Nephron (organoid): Measurements from ENCODE around the gene HABP2.

Experiments
- H3K27ac Mint-ChIP-seq, 3 experiments: 2 replicates each; pipeline ENCODE4 v1.8.0; 2020; ENCODE audit warnings: mixed read lengths in 3 of 3, mild to moderate bottlenecking in 2 of 3, moderate library complexity in 1 of 3
- H3K27me3 Mint-ChIP-seq: 2 replicates; pipeline ENCODE4 v1.8.0; 2021; ENCODE audit warnings: low read depth, mild to moderate bottlenecking, moderate library complexity, mixed read lengths
- H3K36me3 Mint-ChIP-seq: 2 replicates; pipeline ENCODE4 v1.8.0; 2020; ENCODE audit warnings: low read depth, mixed read lengths
- H3K4me1 Mint-ChIP-seq: 2 replicates; pipeline ENCODE4 v1.8.0; 2020; ENCODE audit warnings: mixed read lengths
- H3K4me3 Mint-ChIP-seq, 3 experiments: 2 replicates each; pipeline ENCODE4 v1.8.0; 2020; ENCODE audit warnings: mild to moderate bottlenecking in 3 of 3, mixed read lengths in 3 of 3, moderate library complexity in 2 of 3
- H3K9me3 Mint-ChIP-seq: 2 replicates; pipeline ENCODE4 v1.8.0; 2020; ENCODE audit warnings: mixed read lengths
- TF ChIP-seq, protein P1 (sequence below), 3 experiments: fragments of 200-600 bp; sonication (generic); IDR thresholded peaks; one replicate each; pipeline ENCODE4 v1.5.0; 2021; ENCODE audit warnings: antibody characterized with exemption in 3 of 3; ENCODE audit not compliant: unreplicated experiment in 3 of 3

Gene HABP2

DNA sequence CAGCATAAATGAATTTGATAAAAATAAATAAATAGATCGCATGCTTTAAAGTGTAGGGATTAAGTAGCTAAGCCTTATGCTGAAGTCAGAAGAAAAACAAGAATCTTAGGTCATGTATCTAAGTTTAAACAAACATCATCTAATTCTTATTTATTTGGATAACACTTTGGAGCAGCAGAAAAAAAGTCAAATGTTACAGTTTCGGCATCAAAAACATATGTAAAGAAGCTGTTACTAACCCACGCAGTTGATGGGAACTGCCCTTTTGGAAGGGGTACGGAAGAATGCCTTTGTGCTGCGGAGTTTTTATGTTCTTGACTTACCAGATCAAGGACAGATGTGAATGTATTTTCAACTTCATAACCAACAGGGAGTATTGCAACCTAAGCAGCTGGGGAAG is 37.3 kb upstream of the HABP2 start:
- Mint-ChIP-seq H3K4me3 (no peak overlapping the region), H3K27ac (peak overlapping the region; percentile 10 to 39 (median 27)), H3K27me3 (peaks cover 7% of the 10 kb centered on the region), H3K4me1 (peaks cover 21% of the 10 kb centered on the region), H3K9me3 (peaks cover 18% of the 10 kb centered on the region), H3K36me3 (peaks cover 6% of the 10 kb centered on the region)
- TF ChIP-seq, protein P1, sequence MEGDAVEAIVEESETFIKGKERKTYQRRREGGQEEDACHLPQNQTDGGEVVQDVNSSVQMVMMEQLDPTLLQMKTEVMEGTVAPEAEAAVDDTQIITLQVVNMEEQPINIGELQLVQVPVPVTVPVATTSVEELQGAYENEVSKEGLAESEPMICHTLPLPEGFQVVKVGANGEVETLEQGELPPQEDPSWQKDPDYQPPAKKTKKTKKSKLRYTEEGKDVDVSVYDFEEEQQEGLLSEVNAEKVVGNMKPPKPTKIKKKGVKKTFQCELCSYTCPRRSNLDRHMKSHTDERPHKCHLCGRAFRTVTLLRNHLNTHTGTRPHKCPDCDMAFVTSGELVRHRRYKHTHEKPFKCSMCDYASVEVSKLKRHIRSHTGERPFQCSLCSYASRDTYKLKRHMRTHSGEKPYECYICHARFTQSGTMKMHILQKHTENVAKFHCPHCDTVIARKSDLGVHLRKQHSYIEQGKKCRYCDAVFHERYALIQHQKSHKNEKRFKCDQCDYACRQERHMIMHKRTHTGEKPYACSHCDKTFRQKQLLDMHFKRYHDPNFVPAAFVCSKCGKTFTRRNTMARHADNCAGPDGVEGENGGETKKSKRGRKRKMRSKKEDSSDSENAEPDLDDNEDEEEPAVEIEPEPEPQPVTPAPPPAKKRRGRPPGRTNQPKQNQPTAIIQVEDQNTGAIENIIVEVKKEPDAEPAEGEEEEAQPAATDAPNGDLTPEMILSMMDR (IDR thresholded peaks at IDR 0.05; ENCODE audit: unreplicated experiment in 3 of 3): no peak

DNA sequence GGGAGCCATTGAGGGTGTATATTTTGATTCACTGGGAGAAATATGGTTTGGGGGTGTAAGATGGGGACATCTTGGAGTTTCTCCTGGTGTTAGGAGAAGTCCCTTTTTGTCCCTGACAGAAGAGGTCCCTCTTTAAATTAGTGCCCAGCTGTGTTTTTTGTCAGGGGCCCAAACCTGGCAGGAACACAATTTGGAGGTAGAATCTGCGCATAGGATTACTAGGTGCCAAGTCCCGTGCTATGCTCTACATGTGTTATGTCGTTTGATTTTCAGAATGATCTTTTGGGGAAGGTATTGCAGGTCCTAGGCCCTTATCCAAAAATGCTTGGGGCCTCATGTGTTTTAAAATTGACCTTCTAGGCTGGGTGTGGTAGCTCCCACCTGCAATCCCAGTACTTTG is 36.8 kb upstream of the HABP2 start:
- Mint-ChIP-seq H3K9me3 (peaks cover 15% of the 10 kb centered on the region), H3K27me3 (peaks cover 7% of the 10 kb centered on the region), H3K4me1 (peaks cover 26% of the 10 kb centered on the region), H3K4me3 (no peak overlapping the region), H3K36me3 (peaks cover 6% of the 10 kb centered on the region), H3K27ac (peak overlapping the region; percentile 10 to 39 (median 27))
- TF ChIP-seq, protein P1 (IDR thresholded peaks at IDR 0.05; ENCODE audit: unreplicated experiment in 3 of 3): no peak

DNA sequence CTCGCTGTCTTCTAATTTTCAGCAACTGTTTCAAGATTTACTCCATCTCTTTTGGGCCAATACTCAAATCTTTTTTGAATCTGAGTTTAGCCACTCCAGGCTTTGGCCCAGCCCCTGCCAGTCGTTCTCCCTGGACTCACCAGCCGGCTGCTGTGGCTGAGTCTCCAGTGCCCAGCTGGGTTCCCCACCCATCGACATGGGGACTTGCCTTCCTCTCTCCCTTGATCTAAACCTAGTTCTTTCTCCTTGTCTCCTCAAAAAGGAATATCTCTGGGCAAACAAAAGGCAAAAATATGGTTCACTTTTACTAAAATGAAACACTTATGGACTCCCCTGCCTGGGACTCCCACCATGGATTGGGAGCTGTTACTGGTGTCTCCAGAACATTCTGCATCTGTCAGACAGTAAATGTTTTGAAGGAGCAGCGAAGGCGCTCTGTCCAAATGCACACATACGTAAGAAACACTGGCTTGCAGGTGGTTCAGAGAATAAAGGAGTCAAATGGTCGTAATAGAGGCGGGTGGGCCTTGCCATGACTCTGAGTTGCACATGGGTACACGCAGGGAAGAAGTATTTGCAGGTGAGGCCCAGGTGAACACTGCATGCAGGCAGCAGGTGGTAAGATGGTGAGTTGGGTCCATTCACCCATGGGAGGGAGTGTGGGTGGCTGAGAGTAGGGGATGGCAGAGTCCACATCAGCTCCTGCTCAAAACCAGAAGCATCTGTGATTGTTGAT is 35.5 kb upstream of the HABP2 start:
- H3K27me3 Mint-ChIP-seq: peaks cover 7% of the 10 kb centered on the region
- H3K36me3 Mint-ChIP-seq: no peaks in the 10 kb centered on the region
- H3K27ac Mint-ChIP-seq: peak overlapping the region in 2 of 3 experiments; percentile 4 to 12
- TF ChIP-seq, protein P1 (IDR thresholded peaks at IDR 0.05; ENCODE audit: unreplicated experiment in 3 of 3): no peak
- peaks cover 27% of the 10 kb centered on the region for H3K4me1 Mint-ChIP-seq
- peaks cover 5% of the 10 kb centered on the region for H3K9me3 Mint-ChIP-seq
- H3K4me3 Mint-ChIP-seq: no peak overlapping the region

DNA sequence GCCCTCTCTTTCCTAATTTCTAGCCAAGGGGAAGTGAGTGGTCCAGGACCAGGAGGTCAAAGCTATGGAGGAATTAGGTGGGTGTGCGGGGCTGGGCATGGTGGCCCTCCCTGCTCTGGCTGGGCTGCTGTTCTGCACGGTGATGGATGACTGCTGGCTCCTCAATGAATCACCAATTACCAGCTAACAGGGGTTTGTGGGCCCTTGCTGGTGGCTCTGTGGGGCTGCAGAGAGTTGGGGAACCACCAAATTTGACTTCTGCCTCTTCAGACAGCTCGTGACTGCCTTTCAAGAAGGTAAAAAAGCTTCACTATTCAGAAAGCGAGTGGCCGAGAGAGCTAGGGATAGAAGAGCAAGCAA is 35.0 kb upstream of the HABP2 start:
- Mint-ChIP-seq H3K4me3 (no peak overlapping the region), H3K36me3 (no peaks in the 10 kb centered on the region), H3K27ac (peak overlapping the region in 1 of 3 experiments; percentile 29), H3K9me3 (peaks cover 4% of the 10 kb centered on the region), H3K27me3 (peaks cover 7% of the 10 kb centered on the region), H3K4me1 (peaks cover 32% of the 10 kb centered on the region)
- TF ChIP-seq, protein P1 (IDR thresholded peaks at IDR 0.05; ENCODE audit: unreplicated experiment in 3 of 3): no peak

DNA sequence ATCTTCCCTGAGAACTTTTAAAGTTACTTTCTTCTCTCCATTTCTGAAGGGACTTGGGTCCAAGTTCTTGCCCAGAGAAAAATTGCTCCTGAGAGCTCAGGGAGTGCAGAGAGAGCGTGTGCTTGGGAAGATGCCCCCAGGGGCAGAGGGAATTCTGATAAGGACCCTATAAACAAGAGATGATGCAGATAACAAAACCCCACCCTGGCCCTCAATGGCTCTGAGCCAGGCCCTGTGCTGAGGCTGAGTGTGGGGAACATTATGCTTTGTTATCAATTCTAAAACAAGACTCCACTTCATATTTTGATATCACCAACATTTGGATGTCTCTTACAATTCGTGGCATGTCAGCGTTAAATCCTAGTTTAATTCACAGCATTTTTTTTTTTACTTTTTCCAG is 34.4 kb upstream of the HABP2 start:
- Mint-ChIP-seq H3K27me3 (peaks cover 7% of the 10 kb centered on the region), H3K9me3 (peaks cover under 1% of the 10 kb centered on the region), H3K27ac (peak overlapping the region in 1 of 3 experiments; percentile 29), H3K36me3 (no peaks in the 10 kb centered on the region), H3K4me1 (peaks cover 38% of the 10 kb centered on the region), H3K4me3 (no peak overlapping the region)
- TF ChIP-seq, protein P1 (IDR thresholded peaks at IDR 0.05; ENCODE audit: unreplicated experiment in 3 of 3): no peak
